Skin epidermis (tissue), 12 donors: ENCODE results near the gene SMIM38.

Experiments
- H3K27ac ChIP-seq, 21 experiments: fragments of 200-600 bp; sonication (generic) in 11 of 21; one replicate each; pipeline ENCODE4 v1.5.0; 2020; ENCODE audit warnings: mild to moderate bottlenecking in 3 of 21, inconsistent platforms in 2 of 21, moderate library complexity in 2 of 21
- H3K4me3 ChIP-seq, 7 experiments: fragments of 200-600 bp; sonication (generic) in 2 of 7; one replicate each; pipeline ENCODE4 v1.5.0; 2020; ENCODE audit warnings: inconsistent platforms in 2 of 7, mild to moderate bottlenecking in 2 of 7, moderate library complexity in 1 of 7

SMIM38 gene

DNA sequence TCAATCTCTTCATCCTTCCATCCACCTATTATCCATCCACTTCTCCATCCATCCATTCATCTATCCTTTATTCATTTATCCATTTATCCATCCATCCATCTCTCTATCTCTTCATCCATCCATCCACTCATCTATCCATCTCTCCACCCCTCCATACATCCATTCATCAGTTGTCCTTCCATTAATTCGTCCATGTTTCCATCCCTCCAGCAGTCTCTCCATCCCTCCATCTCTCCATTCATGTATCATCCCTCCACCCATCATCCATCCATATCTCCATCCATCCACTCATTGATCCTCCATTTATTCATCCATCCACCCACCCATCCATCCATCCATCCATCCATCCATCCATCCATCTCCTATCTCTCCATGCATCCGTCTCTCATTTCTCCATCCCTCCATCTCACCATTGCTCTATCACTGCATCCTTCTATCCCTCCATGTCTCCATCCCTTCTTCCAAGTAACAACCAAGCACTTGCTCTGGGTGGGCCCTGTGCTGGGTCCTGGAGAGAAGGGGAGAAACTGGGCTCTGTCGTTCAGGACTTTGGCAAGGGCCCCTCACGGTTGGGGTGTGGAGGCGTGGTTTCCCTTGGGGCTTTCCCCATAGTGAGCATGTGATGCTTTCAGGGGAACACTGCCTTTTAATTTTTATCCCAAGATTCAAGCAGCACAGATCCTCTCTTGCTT, 43.3 kb downstream of the SMIM38 start:
- H3K4me3 ChIP-seq: no peak overlapping the region
- H3K27ac ChIP-seq: no peak overlapping the region

DNA sequence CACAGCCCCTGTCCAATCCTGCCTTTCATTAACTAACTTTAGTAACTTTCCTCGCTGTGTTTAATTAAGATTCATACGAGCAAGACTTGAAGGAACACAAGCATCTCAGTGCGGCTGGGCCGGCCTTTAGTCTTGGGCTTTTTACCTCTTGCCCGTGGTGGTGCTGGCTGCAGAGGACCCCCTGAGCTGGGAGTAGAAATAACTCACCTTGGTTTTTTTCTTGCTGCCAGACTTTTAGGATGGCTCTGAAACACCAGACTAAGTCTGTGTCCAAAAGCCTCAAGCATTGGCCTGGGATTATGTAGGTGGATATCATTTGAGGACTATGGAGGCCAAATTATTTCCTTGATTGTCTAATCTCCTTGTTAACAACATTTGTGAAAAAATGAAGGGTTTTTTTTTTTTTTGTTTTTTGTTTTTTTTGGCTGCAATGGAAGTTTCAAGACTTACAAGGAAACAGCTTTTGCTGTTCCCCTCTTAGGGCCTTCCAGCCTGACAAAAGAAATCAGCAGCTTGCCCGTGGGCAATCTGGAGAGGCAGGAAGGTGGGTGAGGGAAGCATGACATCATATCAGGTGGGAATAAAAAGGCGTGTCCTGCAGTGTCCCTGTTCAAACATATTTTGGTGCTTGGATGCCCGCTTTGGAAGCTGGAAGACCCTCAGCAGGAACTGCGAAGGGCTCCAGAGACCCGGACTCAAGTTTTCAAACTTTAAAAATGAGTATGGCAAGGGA, 44.0 kb downstream of the SMIM38 start:
- H3K27ac ChIP-seq: no peak overlapping the region
- no peak overlapping the region for H3K4me3 ChIP-seq

- Histone ChIP-seq H3K27ac (no peak overlapping the region), H3K4me3 (no peak overlapping the region)
Measured at GRCh38 chr11:69200331-69201065, 44.8 kb downstream of the SMIM38 start.

DNA sequence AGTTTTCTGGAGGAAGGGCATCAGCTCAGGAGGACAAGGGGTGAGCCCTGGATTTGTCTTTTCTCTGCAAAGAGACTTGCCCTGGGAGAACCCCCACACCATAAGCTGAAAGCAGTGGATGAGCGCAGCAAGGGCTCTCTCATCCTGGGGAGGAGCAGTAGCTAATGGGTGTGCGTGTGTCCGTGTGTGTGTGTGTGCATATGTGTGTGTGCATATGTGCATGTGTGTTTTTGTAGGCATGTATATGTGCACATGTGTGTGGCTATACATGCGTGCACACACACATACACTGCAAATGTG, 45.3 kb downstream of the SMIM38 start:
- no peak overlapping the region for H3K27ac ChIP-seq

DNA sequence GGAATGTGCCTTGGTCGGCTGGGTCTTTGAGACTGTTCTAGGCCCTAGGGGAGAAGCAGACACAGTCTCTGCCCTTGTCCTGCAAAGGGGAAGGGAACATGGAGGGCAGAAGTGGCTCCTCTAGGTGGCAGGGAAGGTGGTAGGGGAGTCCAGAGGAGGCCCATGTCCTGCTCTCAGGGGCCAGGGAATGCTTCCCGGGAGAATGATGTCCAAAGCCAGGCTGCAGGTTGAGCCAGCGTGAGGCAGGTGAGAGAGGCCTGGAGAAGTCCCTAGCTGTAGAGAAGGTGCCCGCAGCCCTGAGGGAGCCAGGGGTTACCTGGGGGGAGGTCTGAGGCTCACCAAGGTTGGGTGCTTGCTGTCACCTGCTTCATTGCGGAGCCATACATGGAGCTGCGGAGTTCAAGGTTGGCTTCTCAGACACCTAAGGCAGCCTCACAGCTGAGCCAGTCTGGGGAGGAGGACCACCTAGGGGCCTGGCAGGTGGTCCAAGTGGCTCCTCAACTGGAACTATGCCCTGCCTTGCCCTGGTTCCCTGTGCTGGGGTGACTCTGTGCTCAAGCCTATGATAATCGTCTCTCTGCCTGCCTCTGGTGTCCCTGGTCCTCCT, 46.1 kb downstream of the SMIM38 start:
- Histone ChIP-seq H3K27ac (no peak overlapping the region), H3K4me3 (no peak overlapping the region)

More for the DNA sequence above, 45.3 kb downstream of the SMIM38 start:
- H3K4me3 ChIP-seq: no peak overlapping the region

DNA sequence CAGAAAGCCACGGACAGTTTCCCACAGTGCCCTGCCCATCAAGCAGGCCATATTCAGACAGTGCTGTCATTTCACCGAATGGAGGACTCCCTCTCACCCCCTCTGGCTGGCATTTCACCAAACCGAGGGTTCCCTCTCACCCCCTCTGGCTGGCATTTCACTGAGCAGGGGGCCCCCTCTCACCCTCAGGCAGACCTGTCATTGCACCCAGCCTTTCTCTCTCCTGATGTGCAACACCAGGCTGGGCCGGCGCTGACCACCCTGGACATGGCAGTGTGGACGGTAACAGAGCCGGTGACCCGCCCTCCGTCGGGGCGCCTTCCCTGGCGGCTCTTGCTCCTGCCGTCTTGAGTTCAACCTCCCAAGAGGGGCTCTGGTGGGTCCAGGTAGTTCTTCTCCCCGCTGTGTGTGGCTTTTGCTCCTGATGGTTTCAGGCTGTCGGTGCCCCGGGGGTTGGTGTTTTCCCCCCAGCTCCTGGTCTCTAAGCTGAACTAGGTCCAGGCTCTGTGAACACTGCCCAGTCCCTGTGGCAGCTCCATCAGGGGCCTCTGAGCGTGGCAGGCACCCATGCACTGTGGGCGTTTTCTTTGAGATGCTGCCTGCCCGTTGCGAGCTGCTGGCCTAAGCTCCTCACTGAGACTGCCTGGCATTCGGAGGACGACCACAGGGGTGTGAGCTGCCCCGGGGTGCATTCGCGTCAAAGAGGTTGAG, 46.9 kb downstream of the SMIM38 start:
- Histone ChIP-seq H3K27ac (no peak overlapping the region), H3K4me3 (no peak overlapping the region)

GRCh38 chr11:69203381-69203780, 47.6 kb downstream of the SMIM38 start:
- Histone ChIP-seq H3K4me3 (no peak overlapping the region), H3K27ac (no peak overlapping the region)

DNA sequence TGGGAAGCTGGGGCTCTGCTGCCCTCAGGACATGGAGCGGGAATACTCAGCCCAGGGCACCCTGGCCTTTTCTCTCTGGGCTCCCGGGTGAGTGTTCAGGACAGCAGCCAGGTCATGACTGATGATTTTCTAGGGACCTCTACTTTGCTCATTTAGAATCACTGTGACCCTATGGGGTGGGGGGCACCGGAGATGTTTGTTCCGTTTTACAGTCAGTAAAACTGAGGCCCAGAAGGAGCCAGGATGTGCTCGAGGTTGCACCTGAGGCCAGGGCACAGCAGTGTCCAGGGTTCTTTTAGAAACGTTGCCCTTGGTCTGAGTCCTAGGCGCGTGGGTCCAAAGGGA, 48.1 kb downstream of the SMIM38 start:
- Histone ChIP-seq H3K4me3 (no peak overlapping the region), H3K27ac (no peak overlapping the region)

DNA sequence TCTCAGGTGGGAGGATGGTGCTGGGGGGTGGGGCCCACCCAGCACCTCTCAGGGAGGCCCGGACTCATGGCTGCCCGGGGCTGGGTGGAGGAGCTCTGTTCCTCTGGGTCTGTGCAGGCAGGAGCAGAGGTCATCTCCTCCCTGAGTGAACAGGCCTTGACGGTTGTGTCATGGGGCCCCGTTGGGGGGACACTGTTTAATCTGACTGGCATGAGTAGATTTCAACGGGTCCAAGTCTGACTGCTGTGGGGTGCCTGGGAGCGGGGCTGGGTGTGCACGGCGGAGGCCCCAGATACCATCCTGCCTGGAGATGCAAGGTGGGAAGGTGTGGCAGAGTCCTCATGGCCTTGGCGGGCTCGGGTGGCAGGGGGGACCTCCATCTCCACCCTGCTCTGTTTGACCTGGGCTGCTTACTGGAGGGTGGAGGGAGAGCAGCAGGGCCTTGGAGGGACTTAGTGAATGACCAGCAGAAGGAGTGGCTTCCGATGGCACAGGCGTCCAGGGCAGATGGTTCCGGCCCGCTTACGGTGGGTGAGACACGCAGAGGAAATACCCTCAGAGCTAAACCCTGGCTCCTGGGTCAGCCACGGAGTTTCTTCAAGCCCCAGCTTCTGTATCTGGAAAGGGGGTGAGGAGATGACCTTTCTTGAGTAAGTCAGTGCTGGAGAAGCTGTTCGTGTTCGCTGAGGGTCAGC, 48.7 kb downstream of the SMIM38 start:
- Histone ChIP-seq H3K27ac (no peak overlapping the region), H3K4me3 (no peak overlapping the region)

DNA sequence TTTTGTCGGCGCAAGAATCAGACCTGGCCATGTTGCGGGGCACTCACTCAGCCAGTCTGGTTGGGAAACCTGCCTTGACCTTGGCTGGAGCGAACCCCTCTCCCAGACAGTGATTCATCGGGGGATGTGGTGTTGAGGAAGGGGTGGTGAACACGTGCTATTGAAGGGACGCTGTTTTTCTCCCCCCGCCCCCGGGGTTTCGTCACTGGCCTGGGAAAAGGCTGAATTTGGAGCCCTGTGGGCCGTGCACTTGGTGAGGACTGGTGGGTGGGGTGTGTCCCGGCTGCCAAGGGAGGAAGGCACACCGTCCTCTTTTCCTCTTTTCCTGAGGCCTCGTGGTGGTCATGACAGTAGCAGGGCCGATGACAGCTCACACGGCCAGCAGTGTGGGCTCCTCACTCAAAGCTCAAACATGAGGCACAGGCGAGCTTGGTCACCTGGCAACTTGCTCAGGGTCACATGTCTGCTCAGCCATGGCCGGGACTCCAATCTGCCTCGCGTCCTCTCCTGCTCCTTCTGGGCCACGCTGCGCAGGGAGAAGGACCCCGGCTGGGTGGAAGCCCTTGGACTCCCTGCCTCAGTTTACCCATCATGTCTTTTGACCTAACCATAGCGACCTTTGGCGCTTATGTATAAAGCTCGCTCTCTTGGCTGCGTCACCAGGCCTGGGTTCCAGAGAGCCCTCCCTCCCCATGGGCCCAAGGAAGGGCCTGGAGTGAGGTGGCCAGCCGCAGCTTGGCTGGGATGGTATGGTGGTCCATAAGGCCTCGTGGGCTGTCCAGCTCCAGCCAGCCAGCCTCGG, 49.4 kb downstream of the SMIM38 start:
- Histone ChIP-seq H3K27ac (no peak overlapping the region), H3K4me3 (no peak overlapping the region)
